ENCODE data around the gene TUBB4A.

TUBB4A gene

DNA sequence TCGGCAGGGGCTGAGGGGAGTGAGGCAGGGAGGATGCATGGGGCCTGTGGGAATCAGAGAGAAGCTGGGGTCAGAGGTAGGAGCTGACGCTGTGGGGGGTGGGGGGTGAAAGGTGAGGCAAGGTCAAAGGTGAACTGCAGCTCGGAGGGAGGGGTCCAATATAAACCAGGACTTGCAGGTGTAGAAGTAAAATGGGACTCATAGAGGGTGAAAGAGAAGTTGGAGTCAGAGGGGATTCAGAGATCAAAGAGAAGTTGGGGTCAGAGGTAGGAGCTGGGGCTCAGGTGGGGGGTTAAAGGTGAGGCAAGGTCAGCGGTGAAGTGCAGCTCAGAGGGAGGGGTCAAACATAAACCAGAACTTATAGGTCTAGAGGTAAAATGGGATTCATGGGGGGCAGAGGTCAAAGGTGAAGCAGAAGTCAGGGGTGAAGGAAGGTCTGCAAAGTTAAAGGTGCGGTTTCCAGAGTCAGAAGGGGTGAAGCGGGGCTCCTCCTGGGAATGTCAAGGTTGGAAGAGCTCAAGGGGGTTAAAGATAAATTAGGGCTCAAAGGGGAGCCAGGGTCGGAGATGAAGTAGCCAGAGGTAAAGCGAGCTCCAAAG lies 7.6 kb downstream of the TUBB4A start:
- DNase-seq (ENCODE audit: low spot score): no peak

DNA sequence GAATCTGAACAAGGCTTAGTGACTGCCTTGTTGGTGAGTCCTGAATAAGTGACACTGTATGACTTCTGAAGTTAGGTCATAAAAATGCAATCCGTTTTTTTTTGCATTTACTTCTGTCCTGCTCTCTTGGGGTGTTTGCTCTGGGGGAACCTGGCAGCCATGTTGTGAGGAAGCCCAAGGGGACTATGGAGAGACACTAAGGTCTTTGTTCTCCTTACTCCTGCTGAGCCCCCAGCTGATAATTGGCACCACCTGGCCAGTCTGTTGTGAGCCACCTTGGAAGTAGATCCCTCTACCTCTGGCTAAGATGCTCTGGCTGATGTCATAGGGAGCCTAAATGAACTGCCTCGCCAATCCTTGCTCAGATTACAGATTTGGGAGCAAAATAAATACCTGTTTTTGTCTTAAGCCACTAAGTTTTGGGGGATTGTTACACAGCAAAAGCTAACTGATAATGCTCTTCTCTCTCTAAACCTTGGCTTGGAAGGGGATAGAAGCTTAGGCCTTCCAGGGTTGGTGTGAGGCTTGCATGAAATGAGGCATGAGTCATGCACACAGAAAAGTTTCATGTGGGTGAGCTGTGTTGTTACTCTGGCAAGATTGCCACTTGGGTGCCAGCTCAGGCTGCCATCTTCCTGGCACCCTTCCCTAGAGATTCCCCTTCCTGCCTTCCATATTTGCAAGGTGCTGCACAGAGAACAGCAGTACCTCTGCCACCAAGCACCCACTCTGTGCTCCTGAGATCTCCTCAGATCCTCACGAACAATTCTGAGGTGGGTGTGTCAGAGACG lies 10.1 kb downstream of the TUBB4A start:
- DNase-seq (ENCODE audit: low spot score): no peak

DNA sequence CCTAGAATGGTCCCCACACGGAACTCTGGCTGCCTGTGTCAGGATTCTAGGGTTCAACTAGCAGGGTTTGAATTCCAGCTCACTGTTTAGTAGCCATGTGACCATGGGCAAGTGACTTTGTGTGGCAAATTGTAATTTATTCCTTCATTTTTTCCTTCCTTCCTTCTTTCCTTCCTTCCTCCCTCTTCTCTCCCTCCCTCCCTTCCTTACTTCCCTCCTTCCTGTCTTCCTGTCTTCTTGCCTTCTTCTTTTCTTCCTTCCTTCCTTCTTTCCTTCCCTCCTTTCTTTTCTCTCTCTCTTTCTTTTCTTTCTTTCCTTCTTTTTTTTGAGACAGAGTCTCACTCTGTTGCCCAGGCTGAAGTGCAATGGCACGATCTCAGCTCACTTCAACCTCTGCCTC lies 12.0 kb downstream of the TUBB4A start:
- no peak for DNase-seq (ENCODE audit: low spot score)

DNA sequence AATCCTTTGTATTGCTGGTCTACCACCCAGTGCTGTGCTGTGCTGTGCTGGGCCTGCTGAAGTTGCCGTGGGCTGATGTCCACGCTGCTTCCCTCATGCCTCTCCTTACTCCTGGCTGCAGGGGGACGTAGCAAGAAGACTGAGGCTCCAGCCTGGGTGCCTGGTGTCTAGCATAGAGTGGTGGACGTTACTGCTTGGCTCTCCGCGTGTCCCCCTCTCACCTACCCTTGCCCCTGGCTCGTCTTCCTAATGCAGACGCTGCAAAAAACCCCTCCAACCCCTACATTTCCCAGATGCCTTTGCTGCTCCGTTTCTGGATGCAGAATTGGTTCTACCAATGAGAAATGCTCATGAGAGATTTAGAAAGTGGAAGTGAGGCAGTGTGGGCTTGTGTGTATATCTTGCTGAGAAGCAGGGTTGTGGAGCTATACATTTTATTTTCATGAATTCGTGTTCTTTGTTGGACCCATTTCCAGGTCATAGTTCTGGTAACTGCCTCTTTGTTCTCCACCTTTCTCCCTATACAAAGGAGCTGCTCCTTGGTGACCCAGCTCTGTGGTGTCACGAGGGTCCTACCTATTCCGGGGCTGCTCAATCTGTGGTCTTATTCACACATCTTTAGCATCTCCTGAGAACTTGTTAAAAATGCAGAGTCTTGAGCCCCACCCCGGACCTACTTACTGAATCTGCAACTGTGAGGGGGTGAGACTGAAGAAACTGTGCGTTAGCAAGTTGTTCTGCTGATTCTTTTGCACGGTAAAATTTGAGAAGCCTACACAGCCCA lies 12.6 kb downstream of the TUBB4A start:
- DNase-seq (ENCODE audit: low spot score): peak; percentile 62

DNA sequence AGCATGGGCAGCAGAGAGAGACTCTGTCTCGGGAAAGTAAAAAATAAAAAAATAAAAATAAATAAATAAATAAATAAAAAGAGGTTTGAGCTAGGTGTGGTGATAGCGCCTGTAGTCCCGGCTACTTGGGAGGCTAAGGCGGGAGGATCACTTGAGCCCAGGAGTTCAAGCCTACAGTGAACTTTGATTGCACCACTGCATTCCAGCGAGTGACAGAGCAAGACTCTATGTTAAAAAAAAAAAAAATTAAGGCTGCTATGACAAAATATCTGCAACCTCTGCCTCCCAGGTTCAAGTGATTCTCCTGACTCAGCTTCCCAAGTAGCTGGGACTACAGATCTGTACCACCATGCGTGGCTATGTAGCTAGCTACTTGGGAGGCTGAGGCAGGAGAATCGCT lies 17.3 kb downstream of the TUBB4A start:
- no peak for DNase-seq (ENCODE audit: low spot score)

DNA sequence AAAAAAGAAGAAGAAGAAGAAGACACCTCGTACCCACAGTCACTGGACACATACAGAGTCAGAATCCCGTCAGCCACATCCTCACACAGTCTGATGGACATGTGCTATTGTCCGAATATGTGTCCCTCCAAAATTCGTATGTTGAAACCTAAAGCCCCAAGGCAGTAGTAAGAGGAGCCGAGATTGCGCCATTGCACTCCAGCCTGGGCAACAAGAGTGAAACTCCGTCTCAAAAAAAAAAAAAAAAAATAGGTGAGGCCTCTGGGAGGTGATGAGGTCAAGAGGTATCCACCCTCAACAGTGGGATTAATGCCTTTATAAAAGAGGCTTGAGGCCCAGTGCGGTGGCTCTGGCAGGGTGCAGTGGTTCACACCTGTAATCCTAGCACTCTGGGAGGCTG lies 17.9 kb downstream of the TUBB4A start:
- DNase-seq (ENCODE audit: low spot score): no peak

DNA sequence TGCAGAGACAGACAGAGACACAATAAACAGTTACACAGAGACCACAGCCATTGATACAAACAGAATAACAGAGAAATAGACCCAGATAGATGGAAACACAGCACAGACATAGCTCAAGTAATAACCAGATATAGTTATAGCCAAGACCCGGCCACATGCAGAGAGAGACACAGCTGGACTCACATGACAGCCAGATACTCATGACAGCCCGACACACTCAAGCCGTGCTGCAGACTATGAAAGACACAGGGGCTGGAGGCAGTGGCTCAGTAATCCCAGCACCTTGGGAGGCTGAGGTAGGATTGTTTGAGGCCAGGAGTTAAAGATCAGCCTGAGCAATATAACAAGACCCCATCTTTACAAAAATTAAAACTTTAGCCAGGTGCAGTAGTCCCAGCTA lies 18.9 kb downstream of the TUBB4A start:
- DNase-seq (ENCODE audit: low spot score): no peak

DNA sequence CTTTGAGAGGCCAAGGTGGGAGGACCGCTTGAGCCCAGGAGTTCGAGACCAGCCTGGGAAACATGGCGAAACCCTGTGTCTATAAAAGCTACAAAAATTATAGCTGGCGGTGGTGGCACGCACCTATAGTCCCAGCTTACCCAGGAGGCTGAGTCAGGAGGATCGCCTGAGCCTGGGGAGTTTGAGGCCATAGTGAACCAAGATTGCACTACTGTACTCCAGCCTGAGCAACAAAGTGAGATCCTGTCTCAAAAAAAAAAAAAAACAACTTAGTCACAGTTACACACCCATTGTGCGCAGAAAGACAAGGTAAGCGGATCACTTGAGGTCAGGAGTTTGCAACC lies 19.8 kb downstream of the TUBB4A start:
- no peak for DNase-seq (ENCODE audit: low spot score)

DNA sequence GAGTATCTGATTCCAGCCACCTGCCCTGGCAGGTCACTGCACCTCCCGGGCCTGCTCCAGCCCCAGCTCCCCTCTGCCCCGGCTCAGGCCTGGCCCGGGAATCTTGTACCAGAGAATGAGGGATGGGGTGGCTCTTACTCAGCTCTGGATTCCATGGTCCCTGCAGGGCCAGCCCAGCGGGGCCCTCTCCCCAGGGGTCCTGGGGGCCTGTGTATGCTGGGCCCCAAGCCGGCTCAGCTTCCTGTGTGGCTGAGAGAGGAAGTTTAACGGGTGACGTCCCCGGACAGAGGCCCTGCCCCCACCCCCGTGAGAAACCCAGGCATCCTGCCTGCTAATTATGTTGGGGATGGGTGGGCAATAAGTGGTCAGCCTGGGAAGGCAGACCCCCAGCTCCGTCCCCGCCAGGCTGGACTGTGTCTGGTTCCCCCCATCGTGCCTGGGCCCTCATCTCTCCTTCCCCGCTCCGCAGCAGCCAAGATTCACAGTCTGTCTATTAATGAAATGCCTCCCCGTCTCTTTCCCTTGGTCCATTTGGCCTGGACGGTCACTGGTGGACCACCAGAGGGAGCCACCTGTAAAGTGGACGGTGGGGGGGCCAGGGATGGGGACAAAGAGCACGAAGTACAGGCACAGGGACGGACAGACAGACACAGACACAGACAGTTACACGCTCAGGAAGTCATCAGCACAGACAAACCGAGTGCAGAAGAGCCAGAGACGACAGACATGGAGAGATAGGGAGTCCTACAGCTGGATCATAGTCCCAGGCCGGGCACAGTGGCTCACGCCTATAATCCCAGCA lies 20.4 kb downstream of the TUBB4A start, which contains the start of gene DENND1C:
DENND1C (minus strand) TSS at position 247 of the 802 bp plus-strand sequence; CDS start at position 155, 92 bp downstream.
- DNase-seq (ENCODE audit: low spot score): peak; percentile 73

DNA sequence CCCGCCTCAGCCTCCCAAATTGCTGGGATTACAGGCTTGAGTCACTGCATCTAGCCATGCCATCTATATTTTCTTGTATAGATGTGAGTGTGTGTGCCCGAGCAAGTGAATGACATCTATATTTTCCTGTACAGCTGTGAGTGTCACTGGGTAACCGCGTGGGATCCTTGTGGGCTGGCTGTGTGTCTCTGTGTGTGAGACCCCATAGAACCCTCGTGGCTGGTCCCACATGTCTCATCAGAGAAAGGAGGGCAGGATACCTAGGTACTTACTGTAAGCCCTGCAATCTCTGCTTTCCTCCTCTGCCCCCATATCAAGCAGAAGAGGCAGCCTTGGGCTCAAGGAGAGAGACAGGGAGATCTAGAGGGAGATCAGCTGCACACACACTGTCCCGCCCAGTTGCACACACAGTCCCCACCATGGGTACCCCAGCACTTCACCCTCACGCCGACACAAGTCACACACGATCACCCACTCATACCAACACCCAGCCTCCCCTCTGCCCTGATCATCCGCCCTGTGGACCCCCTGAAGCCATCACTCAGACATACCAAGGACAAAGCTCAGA lies 21.2 kb downstream of the TUBB4A start:
- DNase-seq (ENCODE audit: low spot score): no peak

DNA sequence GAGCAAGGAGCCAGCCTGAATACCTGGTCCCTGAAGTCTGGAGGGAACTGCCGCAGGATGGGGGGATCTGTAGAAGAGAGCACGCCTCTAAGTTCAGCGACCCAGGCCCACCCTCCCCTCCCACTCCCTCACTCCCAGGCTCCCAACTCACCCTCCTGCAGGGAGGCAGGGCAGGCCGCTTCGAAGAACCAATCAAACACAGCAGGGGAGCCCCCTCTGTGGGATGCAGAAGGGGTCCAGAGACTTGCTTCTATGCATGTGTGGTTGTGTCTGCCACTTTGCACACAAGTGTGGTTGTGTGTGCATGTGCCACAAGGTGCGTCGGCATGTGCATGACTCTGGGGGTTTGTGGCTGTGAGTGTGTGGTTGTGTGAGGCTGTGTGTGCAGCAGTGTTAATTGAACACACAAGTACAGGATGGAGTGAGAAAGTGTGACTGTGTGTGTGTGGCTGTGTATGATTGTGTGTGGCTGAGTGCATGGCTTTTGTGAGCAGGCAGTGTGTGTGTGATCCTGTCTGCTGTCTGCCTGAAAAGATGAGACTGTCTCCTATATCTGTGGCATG lies 22.2 kb downstream of the TUBB4A start:
- DNase-seq (ENCODE audit: low spot score): no peak

DNA sequence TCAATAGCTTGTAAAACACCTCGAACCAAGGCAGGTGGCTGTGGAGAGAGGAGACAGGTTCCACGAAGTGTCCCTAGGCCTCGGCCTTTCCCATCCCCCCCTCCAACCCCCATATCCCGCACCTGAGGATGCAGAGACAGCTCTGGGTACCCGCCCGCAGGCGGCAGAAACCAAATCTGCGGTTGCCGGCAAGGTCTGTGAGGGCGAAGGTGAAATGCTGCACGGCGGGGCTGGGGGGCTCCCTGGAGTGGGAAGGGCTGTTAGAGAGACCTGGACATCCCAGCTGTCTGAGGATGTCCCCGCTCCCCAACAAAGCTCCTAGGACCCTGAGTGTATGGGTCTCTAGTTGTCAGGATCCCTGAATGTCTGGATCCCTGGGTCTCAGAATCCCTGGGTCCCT lies 23.3 kb downstream of the TUBB4A start:
- no peak for DNase-seq (ENCODE audit: low spot score)

DNA sequence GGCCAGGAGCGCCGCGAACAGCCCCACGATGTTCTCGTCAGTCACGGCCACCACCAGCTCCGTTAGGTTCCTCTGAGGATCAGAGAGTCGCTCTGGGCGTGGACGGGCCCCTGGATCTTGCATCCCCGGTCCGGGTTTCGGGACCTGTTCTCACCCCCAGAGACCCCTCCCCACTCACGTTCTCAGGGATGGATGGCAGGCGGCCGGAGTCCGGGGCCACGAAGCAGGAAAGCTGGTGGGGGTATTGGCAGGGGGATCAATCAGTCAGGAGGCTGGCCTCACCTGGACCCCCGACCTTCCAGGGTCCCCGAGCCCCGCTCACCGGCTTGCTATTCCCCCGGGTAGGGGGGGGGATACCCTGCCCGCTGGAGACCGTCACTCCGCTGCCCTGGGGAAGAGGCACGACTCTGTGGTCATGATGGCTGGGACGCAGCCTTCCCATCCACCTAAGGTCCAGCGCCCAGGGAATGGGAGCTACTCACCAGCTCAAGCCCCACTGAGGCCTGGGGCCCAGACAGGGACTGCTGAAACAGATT lies 25.1 kb downstream of the TUBB4A start:
- no peak for DNase-seq (ENCODE audit: low spot score)

DNA sequence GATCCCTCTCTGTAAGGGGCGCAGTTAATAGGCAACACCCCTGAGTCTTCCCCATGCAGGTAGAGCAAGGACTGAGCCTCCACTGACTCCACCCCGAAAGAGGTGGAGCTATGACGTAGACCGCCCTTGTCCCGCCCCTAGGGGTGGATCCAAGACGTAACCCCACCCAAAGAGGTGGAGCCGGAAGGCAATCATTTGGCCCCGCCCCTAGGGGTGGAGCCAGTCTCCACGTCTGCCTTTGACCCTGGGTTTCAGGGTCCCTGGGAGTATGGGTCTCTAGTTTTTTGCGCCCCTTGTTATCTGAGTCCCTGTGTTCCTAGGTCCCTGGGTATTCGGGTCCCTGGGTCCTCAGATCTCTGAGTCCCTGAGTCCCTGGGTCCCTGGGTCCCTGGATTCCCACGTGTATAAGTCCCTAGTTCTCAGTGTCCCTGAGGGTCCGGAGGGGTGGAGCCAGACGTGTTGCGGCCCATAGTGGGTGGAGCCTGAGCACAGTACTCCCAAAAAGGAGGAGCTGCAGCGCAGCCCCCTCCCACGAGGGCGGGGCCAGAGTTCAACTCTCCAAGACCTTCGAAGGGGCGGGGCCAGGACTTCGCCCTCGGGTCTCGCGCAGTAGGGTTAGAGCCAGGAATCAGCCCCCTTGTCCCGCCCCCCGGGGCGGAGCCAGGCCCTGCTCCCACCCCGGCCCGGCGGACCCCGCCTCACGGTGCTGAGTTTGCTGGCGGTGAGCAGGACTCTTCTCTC lies 25.8 kb downstream of the TUBB4A start:
- peak; percentile 68 for DNase-seq (ENCODE audit: low spot score)

DNA sequence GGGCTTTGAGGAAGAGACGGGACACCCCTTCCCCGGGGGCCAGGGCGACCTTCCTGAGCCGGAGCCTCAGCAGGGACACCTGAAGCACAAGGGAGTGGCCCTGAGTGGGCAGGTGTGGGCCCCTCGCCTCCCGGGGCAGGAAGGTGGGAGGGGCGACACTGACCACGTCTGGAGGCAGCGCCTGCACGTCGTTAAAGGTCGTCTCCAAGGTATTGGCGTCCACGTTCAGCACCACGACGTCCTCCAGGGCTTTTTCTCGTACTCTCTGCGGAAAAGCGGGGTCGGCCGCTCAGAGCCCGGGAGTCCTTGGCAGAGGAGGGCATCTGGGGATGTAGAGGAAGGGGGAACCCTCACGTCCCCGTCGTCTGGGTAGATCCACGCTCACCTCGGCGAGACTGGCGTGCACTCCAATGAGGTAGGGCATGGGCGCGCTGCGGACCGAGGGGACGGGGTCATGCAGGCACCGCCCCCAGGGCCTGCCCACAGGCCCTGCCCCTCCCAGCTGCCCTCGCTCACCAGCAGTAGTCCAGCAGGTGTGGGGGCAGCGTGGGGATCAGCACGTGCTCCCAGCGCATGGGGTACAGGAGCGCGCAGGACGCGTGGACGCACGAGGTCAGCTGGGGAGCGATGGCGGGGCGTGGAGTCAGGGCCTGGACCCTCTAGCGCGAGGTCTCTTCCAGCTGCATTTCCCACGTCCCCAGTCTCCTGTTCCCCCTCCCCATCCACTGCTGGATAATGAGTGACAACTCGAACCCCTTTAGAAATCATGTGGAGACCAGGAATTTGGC lies 26.6 kb downstream of the TUBB4A start:
- DNase-seq (ENCODE audit: low spot score): no peak

DNA sequence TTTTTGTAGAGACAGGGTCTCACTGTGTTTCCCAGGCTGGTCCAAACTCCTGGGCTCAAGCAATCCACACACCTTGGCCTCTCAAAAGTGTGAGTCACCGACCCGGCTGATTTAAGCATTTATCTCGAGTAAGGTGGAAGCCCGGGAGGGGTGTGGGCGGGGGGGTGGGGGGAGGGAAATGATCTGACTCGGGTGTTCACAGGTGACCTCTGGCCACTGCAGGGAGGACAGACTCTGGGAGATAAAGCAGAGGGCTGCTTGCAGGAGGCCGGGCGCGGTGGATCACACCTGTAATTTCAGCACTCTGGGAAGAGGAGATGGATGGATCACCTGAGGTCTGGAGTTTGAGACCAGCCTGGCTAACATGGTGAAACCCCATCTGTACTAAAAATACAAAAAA lies 28.5 kb downstream of the TUBB4A start:
- DNase-seq (ENCODE audit: low spot score): no peak

DNA sequence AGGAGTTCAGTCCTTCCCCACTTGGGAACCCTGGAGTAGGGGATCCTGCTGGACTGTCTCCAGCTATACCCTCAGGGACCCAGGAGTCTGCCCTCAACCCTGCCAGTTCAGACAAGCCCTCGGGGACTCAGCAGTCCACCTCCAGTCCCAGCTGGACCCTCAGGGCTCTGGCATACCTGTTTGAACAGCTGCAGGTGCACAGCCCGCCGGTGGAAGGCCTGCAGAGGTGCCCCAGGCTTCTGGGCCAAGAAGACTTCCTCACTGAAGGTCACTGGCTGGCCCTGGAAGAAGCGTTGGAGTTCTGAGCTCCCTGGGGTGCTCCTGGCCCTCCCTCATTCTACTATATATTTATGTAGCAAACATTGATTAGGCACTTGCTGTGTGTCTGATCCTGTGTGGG lies 29.4 kb downstream of the TUBB4A start:
- no peak for DNase-seq (ENCODE audit: low spot score)

DNA sequence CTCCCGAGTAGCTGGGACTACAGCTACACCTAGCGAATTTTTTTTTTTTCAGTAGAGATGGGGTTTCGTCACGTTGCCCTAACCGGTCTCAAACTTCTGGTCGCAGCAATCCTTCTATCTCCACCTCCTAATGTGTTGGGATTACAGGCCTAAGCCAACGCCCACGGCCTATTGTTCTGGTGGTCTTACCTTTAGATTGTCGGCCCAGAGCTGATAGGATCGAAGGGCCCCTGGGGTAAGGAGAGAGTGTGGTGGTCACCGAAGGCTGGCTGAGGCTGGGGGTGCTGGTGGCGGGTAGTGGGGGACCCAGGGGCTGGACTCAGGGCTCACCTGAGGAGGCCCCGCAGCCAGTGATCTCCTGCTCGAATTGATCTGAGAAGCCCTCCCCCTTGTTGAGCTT lies 31.0 kb downstream of the TUBB4A start:
- no peak for DNase-seq (ENCODE audit: low spot score)

DNA sequence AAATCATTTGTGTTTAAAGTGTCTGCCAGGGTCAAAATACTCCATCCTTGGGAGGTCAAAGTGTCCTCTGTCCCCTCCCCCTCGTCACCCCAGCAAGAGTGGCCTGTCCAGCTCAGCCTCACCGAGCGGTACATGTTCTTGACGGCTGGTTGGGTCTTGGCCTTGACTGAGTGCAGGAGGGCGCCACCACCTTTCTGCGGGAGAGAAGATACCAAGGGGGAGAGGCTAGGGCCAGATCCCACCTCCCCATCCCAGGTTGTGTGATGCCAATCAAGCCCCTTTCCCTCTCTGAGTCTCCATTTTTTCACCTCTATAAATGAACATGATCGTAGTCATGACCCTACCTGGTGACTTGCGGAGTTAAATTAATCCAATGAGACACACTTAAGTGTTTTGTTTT lies 31.9 kb downstream of the TUBB4A start:
- no peak for DNase-seq (ENCODE audit: low spot score)

DNA sequence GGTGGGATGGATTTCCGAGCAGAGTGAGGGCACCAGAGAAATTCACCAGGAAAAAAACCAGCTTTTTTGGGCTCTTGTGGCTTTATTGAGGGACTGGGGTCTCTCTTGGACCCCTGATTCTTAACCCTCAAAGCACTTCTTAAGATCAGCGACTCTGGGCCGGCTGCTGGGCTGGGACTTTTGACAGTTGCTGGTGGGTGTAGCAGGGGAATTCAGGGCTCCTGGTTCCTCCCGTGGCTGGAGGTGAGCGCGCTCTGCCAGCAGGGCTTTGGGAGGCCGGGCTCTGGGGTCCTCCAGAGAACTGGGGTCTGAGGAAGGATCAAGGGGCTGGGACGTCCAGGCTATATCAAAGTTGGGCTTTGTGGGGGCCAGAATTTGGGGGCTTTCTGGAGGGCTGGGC lies 34.7 kb downstream of the TUBB4A start:
- no peak for DNase-seq (ENCODE audit: low spot score)
